ENCODE data around the gene MBL2.
A peak's percentile ranks its signal among the peaks of the same experiment; 100 is the strongest.

MBL2 gene

DNA sequence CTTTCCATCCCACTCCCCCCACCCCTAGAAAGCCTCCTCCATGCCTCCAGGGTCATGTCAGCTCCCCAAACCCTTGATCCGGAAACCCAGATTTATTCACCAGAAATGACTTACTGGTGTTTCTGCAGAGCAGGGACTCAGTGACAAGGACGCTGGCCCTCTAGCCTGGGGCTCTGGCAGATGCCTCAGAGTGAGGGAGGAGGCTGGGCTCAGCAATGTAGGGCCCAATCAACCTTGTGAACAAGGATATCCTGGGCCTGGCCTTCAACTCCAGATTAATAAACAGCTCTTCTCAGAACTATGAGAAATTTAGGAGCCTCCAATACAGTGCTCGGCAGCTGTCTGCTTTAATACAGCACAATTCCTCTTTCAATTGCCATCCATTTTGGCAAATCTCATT is at the start of gene MBL2:
MBL2 (minus strand) TSS at position 162 of the 400 bp plus-strand sequence. CDS start 1,149 bp downstream, outside the sequence.
- DNase-seq (ENCODE audit: extremely low read depth, low read depth): no peak
- TF ChIP-seq, protein P1, sequence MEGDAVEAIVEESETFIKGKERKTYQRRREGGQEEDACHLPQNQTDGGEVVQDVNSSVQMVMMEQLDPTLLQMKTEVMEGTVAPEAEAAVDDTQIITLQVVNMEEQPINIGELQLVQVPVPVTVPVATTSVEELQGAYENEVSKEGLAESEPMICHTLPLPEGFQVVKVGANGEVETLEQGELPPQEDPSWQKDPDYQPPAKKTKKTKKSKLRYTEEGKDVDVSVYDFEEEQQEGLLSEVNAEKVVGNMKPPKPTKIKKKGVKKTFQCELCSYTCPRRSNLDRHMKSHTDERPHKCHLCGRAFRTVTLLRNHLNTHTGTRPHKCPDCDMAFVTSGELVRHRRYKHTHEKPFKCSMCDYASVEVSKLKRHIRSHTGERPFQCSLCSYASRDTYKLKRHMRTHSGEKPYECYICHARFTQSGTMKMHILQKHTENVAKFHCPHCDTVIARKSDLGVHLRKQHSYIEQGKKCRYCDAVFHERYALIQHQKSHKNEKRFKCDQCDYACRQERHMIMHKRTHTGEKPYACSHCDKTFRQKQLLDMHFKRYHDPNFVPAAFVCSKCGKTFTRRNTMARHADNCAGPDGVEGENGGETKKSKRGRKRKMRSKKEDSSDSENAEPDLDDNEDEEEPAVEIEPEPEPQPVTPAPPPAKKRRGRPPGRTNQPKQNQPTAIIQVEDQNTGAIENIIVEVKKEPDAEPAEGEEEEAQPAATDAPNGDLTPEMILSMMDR (IDR thresholded peaks at IDR 0.05; ENCODE audit: low read depth, low read length, missing control alignments): no peak
- no peak within 1 kb of the TSS for H3K4me3 ChIP-seq (replicated peaks; ENCODE audit: low read depth, low read length)

GRCh38 chr10:52820309-52820708 is 47.7 kb upstream of the MBL2 start:
- TF ChIP-seq, protein P1 (IDR thresholded peaks at IDR 0.05; ENCODE audit: low read depth, low read length, missing control alignments): no peak
- no peak for DNase-seq (ENCODE audit: extremely low read depth, low read depth)
- H3K4me3 ChIP-seq (replicated peaks; ENCODE audit: low read depth, low read length): no peak overlapping the region

DNA sequence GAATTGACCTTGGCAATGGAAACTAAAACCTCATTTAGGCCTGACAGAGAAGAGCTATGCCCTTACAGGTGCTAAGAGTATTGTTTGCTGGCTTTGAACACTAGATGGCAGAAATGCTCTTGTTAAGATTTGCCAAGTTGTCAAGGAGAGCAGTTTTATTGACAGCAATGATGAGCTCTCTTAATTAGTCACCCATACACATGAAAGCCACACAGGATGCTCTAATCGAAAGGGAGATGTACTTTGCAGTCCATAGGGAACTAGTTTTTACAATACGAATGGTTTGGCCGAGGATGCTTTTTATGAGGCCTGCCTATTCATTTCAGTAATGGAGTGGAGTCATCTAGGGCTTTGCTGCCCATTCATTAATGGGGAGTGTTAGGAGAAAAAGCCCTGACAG is 45.4 kb upstream of the MBL2 start:
- TF ChIP-seq, protein P1 (IDR thresholded peaks at IDR 0.05; ENCODE audit: low read depth, low read length, missing control alignments): peak; percentile 51
- DNase-seq (ENCODE audit: extremely low read depth, low read depth): peak; percentile 31
- H3K4me3 ChIP-seq (replicated peaks; ENCODE audit: low read depth, low read length): no peak overlapping the region

DNA sequence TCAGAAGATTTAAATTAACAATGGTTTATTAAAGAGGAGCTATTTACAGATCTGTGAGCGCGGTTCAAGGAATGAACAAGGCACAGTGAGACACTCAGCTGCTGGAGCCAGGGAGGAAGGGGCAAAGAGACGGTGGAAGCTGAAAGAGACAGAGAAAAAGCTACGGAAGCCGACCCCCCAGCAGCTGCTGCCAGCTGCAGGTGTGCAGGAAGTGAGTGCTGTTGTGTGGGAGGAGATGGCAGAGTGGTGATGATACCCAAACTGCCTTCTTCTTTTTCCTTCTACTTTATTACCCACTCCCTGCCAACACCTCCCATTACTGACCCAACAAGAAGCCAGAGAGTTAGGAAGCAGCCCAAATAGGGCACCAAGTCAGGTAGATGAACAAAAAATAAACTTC is 41.9 kb upstream of the MBL2 start:
- no peak for DNase-seq (ENCODE audit: extremely low read depth, low read depth)
- no peak overlapping the region for H3K4me3 ChIP-seq (replicated peaks; ENCODE audit: low read depth, low read length)
- TF ChIP-seq, protein P1 (IDR thresholded peaks at IDR 0.05; ENCODE audit: low read depth, low read length, missing control alignments): no peak

DNA sequence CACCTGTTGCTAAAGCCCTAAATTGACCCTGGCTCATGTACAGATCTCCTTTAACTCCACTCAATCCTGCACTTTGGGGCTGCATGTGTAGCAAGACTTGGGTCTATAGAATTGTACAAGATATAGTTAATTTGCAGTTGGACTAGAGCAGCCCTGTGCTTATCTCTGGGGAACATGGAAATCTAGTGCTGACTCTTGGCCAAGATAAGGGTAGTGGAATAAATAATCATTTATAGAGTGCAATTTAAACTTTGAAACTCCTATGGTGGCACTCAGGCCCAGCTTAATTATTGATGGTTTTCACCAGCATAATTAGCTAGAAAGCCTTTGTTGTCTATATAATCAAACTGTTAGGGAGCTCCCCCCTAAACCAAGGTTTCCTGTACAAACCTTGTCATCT is 39.2 kb upstream of the MBL2 start:
- no peak for DNase-seq (ENCODE audit: extremely low read depth, low read depth)
- H3K4me3 ChIP-seq (replicated peaks; ENCODE audit: low read depth, low read length): no peak overlapping the region
- TF ChIP-seq, protein P1 (IDR thresholded peaks at IDR 0.05; ENCODE audit: low read depth, low read length, missing control alignments): no peak

DNA sequence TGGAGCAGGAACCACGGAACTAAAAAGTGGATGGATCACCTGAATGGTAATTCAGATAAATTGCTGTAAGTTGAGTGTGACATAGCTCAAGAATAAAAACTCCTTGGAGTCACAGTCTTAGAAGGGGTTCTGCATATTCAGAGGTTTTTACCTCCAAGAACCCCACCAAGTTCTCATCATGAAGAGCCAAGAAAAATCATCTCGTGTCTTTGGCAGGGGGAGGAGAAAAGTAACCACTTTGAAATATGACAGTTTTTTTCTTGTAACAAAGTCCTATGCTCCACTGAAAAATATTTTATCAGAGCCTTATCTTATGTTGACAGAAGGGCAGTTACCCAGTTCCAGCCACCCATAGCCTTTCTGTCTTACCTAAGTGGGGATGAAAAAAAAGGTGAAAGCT is 38.2 kb upstream of the MBL2 start:
- TF ChIP-seq, protein P1 (IDR thresholded peaks at IDR 0.05; ENCODE audit: low read depth, low read length, missing control alignments): no peak
- DNase-seq (ENCODE audit: extremely low read depth, low read depth): no peak
- no peak overlapping the region for H3K4me3 ChIP-seq (replicated peaks; ENCODE audit: low read depth, low read length)

- TF ChIP-seq, protein P1 (IDR thresholded peaks at IDR 0.05; ENCODE audit: low read depth, low read length, missing control alignments): no peak
- no peak overlapping the region for H3K4me3 ChIP-seq (replicated peaks; ENCODE audit: low read depth, low read length)
- DNase-seq (ENCODE audit: extremely low read depth, low read depth): no peak
These were observed 35.2 kb upstream of the MBL2 start for GRCh38 chr10:52807803-52808202.
